ENCODE data around the gene ENPP3. TPM values are rescaled to one million over a fixed set of nuclear protein-coding genes. Genes with fewer than 3 reads are reported as not detected.

Gene ENPP3
- polyA plus RNA-seq, 1 of the 3 experiments (the other 2 are of a cell fraction), result not detected

DNA sequence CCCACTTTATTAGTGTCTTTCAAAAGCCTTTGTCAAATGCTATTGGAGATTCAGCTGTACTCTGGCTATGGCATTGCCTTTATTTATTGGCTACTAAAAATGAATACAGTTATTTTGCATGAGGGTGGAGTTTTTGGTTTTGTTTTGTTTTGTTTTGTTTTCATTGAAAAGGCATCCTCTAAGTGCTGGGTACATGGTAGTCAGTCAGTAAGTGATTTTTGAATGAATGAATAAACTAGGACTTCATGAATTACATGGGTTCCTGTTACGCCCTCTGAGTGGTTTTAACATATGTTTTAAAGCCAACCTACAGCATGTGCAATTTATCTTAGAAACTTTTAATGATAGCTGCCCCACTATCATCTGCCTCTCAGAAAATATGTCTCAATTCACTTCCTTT is 131.9 kb downstream of the ENPP3 start:
- H3K4me1 ChIP-seq (ENCODE audit: control insufficient read depth in 1 of 2, insufficient read depth in 2 of 2, low read depth in 1 of 2, low read length in 1 of 2), result no peaks in the 10 kb centered on the region
- no peaks in the 10 kb centered on the region for H4K20me1 ChIP-seq (ENCODE audit: insufficient read depth)
- H2AFZ ChIP-seq (ENCODE audit: low read depth), result no peak overlapping the region
- H3K9me3 ChIP-seq, result no peaks in the 10 kb centered on the region
- H3F3A ChIP-seq (replicated peaks; ENCODE audit: insufficient read depth), result no peaks in the 10 kb centered on the region
- ChIA-PET CTCF (no interaction called here), POLR2A (no interaction called here)
- TF ChIP-seq, protein P1, sequence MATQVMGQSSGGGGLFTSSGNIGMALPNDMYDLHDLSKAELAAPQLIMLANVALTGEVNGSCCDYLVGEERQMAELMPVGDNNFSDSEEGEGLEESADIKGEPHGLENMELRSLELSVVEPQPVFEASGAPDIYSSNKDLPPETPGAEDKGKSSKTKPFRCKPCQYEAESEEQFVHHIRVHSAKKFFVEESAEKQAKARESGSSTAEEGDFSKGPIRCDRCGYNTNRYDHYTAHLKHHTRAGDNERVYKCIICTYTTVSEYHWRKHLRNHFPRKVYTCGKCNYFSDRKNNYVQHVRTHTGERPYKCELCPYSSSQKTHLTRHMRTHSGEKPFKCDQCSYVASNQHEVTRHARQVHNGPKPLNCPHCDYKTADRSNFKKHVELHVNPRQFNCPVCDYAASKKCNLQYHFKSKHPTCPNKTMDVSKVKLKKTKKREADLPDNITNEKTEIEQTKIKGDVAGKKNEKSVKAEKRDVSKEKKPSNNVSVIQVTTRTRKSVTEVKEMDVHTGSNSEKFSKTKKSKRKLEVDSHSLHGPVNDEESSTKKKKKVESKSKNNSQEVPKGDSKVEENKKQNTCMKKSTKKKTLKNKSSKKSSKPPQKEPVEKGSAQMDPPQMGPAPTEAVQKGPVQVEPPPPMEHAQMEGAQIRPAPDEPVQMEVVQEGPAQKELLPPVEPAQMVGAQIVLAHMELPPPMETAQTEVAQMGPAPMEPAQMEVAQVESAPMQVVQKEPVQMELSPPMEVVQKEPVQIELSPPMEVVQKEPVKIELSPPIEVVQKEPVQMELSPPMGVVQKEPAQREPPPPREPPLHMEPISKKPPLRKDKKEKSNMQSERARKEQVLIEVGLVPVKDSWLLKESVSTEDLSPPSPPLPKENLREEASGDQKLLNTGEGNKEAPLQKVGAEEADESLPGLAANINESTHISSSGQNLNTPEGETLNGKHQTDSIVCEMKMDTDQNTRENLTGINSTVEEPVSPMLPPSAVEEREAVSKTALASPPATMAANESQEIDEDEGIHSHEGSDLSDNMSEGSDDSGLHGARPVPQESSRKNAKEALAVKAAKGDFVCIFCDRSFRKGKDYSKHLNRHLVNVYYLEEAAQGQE (IDR thresholded peaks at IDR 0.05; ENCODE audit: low read depth, low read length), result no peak
- no peak for TF ChIP-seq EZH2phosphoT487 (IDR thresholded peaks at IDR 0.05; ENCODE audit: borderline replicate concordance, low read depth)
- TF ChIP-seq SMC3 (IDR thresholded peaks at IDR 0.05; ENCODE audit: low read depth, low read length), result no peak
- no peak for TF ChIP-seq RCOR1 (IDR thresholded peaks at IDR 0.05; ENCODE audit: low read length)
- TF ChIP-seq JUND (IDR thresholded peaks at IDR 0.05), result no peak
- TF ChIP-seq, protein P2, sequence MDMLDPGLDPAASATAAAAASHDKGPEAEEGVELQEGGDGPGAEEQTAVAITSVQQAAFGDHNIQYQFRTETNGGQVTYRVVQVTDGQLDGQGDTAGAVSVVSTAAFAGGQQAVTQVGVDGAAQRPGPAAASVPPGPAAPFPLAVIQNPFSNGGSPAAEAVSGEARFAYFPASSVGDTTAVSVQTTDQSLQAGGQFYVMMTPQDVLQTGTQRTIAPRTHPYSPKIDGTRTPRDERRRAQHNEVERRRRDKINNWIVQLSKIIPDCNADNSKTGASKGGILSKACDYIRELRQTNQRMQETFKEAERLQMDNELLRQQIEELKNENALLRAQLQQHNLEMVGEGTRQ (IDR thresholded peaks at IDR 0.05; ENCODE audit: borderline replicate concordance, low read depth, low read length), result no peak
- no peak for TF ChIP-seq FOXJ3 (CRISPR knock-in tag; IDR thresholded peaks at IDR 0.05)
- TF ChIP-seq GATA2 (CRISPR knock-in tag; IDR thresholded peaks at IDR 0.05), result no peak
- no peak for TF ChIP-seq MEF2A (IDR thresholded peaks at IDR 0.05; ENCODE audit: borderline replicate concordance, low read depth)
- no peak for DNase-seq
- H3K79me2 ChIP-seq (ENCODE audit: insufficient read depth), result no peaks in the 10 kb centered on the region
- H3K9ac ChIP-seq, result no peak overlapping the region
- peaks cover 38% of the 10 kb centered on the region; the same call in 1 of the 2 replicates for H3K27me3 ChIP-seq (ENCODE audit: insufficient read depth)
- H3K36me3 ChIP-seq (replicated peaks in 1 of 2; ENCODE audit: control insufficient read depth in 1 of 2, insufficient read depth in 2 of 2, low read length in 1 of 2), result no peaks in the 10 kb centered on the region
- H3K4me2 ChIP-seq, result no peak overlapping the region
- no peaks in the 10 kb centered on the region for H3K9me2 ChIP-seq
- no peak overlapping the region for H3K27ac ChIP-seq (ENCODE audit: low read depth in 2 of 2, low read length in 1 of 2)
- H3K4me3 ChIP-seq (ENCODE audit: low read depth in 2 of 2, low read length in 1 of 2), result no peak overlapping the region
- 7% methylated on average over 1 of the region's 1 CpG for WGBS (ENCODE audit: low lambda C conversion rate)

DNA sequence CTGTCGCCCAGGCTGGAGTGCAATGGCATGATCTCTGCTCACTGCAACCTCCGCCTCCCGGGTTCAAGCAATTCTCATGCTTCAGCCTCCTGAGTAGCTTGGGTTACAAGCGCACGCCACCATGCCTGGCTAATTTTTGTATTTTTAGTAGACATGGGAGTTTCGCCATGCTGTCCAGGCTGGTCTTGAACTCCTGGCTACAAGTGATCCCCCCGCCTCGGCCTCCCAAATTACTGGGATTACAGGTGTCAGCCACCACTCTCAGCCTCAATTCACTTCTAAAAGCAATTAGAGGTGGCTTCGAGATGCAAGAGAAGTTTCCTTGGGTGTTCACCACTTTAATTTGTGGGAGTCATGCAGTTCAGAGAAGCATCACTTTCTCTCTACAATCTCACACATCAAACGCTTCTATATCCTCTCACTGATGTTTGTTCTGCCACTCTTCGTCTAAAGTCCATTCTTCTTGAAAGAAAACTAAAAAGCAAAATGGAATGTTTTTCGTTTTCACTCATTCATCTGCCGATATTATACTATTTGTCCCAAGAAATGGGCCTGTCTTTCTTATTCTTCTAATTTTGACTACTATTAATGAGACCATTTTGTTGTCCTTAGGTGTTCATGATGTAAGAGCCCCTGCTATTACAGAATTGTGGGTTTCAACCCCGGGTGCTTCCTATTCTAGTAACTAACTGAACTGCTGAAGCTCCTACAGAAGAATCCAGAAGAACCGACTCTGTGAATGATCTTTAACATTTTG is 132.5 kb downstream of the ENPP3 start:
- no peaks in the 10 kb centered on the region for H3K9me2 ChIP-seq
- H3K4me3 ChIP-seq (ENCODE audit: low read depth in 2 of 2, low read length in 1 of 2), result no peak overlapping the region
- no peak overlapping the region for H3K4me2 ChIP-seq
- H3K9ac ChIP-seq, result no peak overlapping the region
- no peak overlapping the region for H2AFZ ChIP-seq (ENCODE audit: low read depth)
- no peaks in the 10 kb centered on the region for H3K79me2 ChIP-seq (ENCODE audit: insufficient read depth)
- H4K20me1 ChIP-seq (ENCODE audit: insufficient read depth), result no peaks in the 10 kb centered on the region
- 5% methylated on average over 15 of the region's 15 CpGs for whole genome bisulfite sequencing (ENCODE audit: low lambda C conversion rate)
- H3K36me3 ChIP-seq (replicated peaks in 1 of 2; ENCODE audit: control insufficient read depth in 1 of 2, insufficient read depth in 2 of 2, low read length in 1 of 2), result no peaks in the 10 kb centered on the region
- no peak overlapping the region for H3K27ac ChIP-seq (ENCODE audit: low read depth in 2 of 2, low read length in 1 of 2)
- ChIA-PET CTCF (no interaction called here), POLR2A (no interaction called here)
- H3F3A ChIP-seq (replicated peaks; ENCODE audit: insufficient read depth), result no peaks in the 10 kb centered on the region
- no peaks in the 10 kb centered on the region for H3K9me3 ChIP-seq
- H3K4me1 ChIP-seq (ENCODE audit: control insufficient read depth in 1 of 2, insufficient read depth in 2 of 2, low read depth in 1 of 2, low read length in 1 of 2), result no peaks in the 10 kb centered on the region
- no peak for DNase-seq
- peaks cover 38% of the 10 kb centered on the region; the same call in 1 of the 2 replicates for H3K27me3 ChIP-seq (ENCODE audit: insufficient read depth)
- no peak for TF ChIP-seq FOXM1 (IDR thresholded peaks at IDR 0.05; ENCODE audit: low read depth)
- TF ChIP-seq NRF1 (IDR thresholded peaks at IDR 0.05; ENCODE audit: low read depth, low read length), result no peak
- no peak for TF ChIP-seq GABPA (IDR thresholded peaks at IDR 0.05; ENCODE audit: low read depth)
- no peak for TF ChIP-seq JUND (IDR thresholded peaks at IDR 0.05)
- no peak for TF ChIP-seq MXI1 (IDR thresholded peaks at IDR 0.05; ENCODE audit: low read depth, low read length)
- TF ChIP-seq, protein P3, sequence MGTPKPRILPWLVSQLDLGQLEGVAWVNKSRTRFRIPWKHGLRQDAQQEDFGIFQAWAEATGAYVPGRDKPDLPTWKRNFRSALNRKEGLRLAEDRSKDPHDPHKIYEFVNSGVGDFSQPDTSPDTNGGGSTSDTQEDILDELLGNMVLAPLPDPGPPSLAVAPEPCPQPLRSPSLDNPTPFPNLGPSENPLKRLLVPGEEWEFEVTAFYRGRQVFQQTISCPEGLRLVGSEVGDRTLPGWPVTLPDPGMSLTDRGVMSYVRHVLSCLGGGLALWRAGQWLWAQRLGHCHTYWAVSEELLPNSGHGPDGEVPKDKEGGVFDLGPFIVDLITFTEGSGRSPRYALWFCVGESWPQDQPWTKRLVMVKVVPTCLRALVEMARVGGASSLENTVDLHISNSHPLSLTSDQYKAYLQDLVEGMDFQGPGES (IDR thresholded peaks at IDR 0.05; ENCODE audit: low read depth, low read length), result no peak
- TF ChIP-seq EZH2phosphoT487 (IDR thresholded peaks at IDR 0.05; ENCODE audit: borderline replicate concordance, low read depth), result no peak
- TF ChIP-seq TCF12 (IDR thresholded peaks at IDR 0.05), result no peak
- TF ChIP-seq FOSL2 (IDR thresholded peaks at IDR 0.05; ENCODE audit: borderline replicate concordance, low read depth), result no peak
- TF ChIP-seq RFX5 (IDR thresholded peaks at IDR 0.05; ENCODE audit: low read length), result no peak
- TF ChIP-seq FOXJ3 (CRISPR knock-in tag; IDR thresholded peaks at IDR 0.05), result no peak
- TF ChIP-seq SMC3 (IDR thresholded peaks at IDR 0.05; ENCODE audit: low read depth, low read length), result no peak
- no peak for TF ChIP-seq EP300 (IDR thresholded peaks at IDR 0.05; ENCODE audit: borderline replicate concordance in 1 of 2, low read depth in 1 of 2, low read length in 1 of 2)
- TF ChIP-seq RXRA (IDR thresholded peaks at IDR 0.05; ENCODE audit: borderline replicate concordance, low read depth), result no peak
- no peak for TF ChIP-seq RCOR1 (IDR thresholded peaks at IDR 0.05; ENCODE audit: low read length)
- TF ChIP-seq, protein P4, sequence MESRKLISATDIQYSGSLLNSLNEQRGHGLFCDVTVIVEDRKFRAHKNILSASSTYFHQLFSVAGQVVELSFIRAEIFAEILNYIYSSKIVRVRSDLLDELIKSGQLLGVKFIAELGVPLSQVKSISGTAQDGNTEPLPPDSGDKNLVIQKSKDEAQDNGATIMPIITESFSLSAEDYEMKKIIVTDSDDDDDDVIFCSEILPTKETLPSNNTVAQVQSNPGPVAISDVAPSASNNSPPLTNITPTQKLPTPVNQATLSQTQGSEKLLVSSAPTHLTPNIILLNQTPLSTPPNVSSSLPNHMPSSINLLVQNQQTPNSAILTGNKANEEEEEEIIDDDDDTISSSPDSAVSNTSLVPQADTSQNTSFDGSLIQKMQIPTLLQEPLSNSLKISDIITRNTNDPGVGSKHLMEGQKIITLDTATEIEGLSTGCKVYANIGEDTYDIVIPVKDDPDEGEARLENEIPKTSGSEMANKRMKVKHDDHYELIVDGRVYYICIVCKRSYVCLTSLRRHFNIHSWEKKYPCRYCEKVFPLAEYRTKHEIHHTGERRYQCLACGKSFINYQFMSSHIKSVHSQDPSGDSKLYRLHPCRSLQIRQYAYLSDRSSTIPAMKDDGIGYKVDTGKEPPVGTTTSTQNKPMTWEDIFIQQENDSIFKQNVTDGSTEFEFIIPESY (IDR thresholded peaks at IDR 0.05; ENCODE audit: borderline replicate concordance, low read depth), result no peak
